Gastrocnemius medialis (tissue), 4 donors: Measurements from ENCODE around the gene C5. TPM values are rescaled to one million over a fixed set of nuclear protein-coding genes. Genes with fewer than 3 reads are reported as not detected.
"Not testable (repeated sequence)": the region's sequence is repeated elsewhere in the genome, so short reads cannot be mapped to it uniquely, and the experiment has no call there.

Experiments
- ATAC-seq, 2 donors: fragments of 150-250 bp; one replicate each; pipeline ENCODE4 v1.9.1; 2016
- DNase-seq, 2 donors: peaks; one replicate each; pipeline ENCODE4 v3.0.0-alpha.2; 2019
- H3K27ac ChIP-seq, 4 donors: fragments of 200-600 bp; sonication (generic); 1 replicate in 1 of 4; 2 replicates in 3 of 4; pipeline ENCODE4 v1.5.1; 2016 to 2018; ENCODE audit warnings: mild to moderate bottlenecking in 2 of 4, moderate library complexity in 1 of 4
- H3K27me3 ChIP-seq, 3 donors: fragments of 200-600 bp; sonication (generic) in 2 of 3; 1 replicate in 1 of 3; 2 replicates in 2 of 3; pipeline versions ENCODE4 v1.5.1 to v1.6.0; 2016 to 2019; ENCODE audit warnings: mild to moderate bottlenecking in 1 of 3, moderate library complexity in 1 of 3
- H3K36me3 ChIP-seq, 2 donors: fragments of 200-600 bp; sonication (generic) in 1 of 2; one replicate each; pipeline ENCODE4 v1.5.1; 2017 to 2018
- H3K4me1 ChIP-seq, 2 donors: fragments of 200-600 bp; sonication (generic) in 1 of 2; one replicate each; pipeline ENCODE4 v1.5.1; 2016 to 2017; ENCODE audit warnings: mild to moderate bottlenecking in 2 of 2
- H3K4me3 ChIP-seq, 4 donors: fragments of 200-600 bp; sonication (generic) in 3 of 4; 1 replicate in 1 of 4; 2 replicates in 3 of 4; pipeline ENCODE4 v1.5.1; 2016 to 2019; ENCODE audit warnings: mild to moderate bottlenecking in 2 of 4
- H3K9me3 ChIP-seq, 3 donors: fragments of 200-600 bp; sonication (generic) in 2 of 3; 1 replicate in 1 of 3; 2 replicates in 2 of 3; pipeline ENCODE4 v1.5.1; 2016 to 2019
- CTCF ChIP-seq, 5 experiments: fragments of 450-650 bp in 3 of 5; fragments of 200-600 bp in 2 of 5; sonication (generic) in 2 of 5; IDR thresholded peaks in 4 of 5; conservative IDR thresholded peaks in 1 of 5; 1 replicate in 4 of 5; 2 replicates in 1 of 5; pipeline ENCODE4 v1.5.1; 2016 to 2019; ENCODE audit warnings: antibody characterized with exemption in 5 of 5, mild to moderate bottlenecking in 3 of 5, moderate library complexity in 3 of 5
- POLR2A ChIP-seq, 2 donors: fragments of 450-650 bp; IDR thresholded peaks; one replicate each; pipeline ENCODE4 v1.6.1; 2017; ENCODE audit warnings: antibody characterized with exemption in 2 of 2, mild to moderate bottlenecking in 2 of 2, moderate library complexity in 2 of 2
- in situ Hi-C, 4 donors: fragments of 200-750 bp; cut with MboI; loops; one replicate each; pipeline versions ENCODE4 v1.15.0 to v1.8.0; 2017; ENCODE audit warnings: low sequenced_read_pairs in 4 of 4
- intact Hi-C: fragments of 100-400 bp; cut with DNase I; formaldehyde crosslinking; loops from one replicate; pipeline ENCODE4 v1.15.1; 2023; ENCODE audit warnings: low total_unique reads
- total RNA-seq, 4 donors: library from RNA; depleted of rRNA; stranded (reverse); fragments of >200 nt; gene quantifications; one replicate each; pipeline versions ENCODE4 v1.1.0 to v1.2.3, GENCODE V29; 2016

C5 gene
- total RNA-seq, 4 donors from 2014 or later: 0.22 to 3.9 (median 1.8) TPM

GRCh38 chr9:120978987-120979386, 71.1 kb downstream of the C5 start:
- DNase-seq (no peak), ATAC-seq (no peak)
- intact Hi-C loops (no loop called here), in situ Hi-C loops (no loop called here)
- Histone ChIP-seq H3K27me3 (no peaks in the 10 kb centered on the region), H3K36me3 (no peaks in the 10 kb centered on the region), H3K9me3 (no peaks in the 10 kb centered on the region), H3K4me1 (no peaks in the 10 kb centered on the region), H3K27ac (no peak overlapping the region), H3K4me3 (no peak overlapping the region)
- TF ChIP-seq POLR2A (IDR thresholded peaks at IDR 0.05) (no peak), CTCF (IDR thresholded peaks at IDR 0.05 in 4 of 5, conservative IDR thresholded peaks at IDR 0.05 in 1 of 5) (no peak)

GRCh38 chr9:120977321-120977720, 72.8 kb downstream of the C5 start:
- in situ Hi-C loops (no loop called here), intact Hi-C loops (no loop called here)
- H3K4me1 ChIP-seq: no peaks in the 10 kb centered on the region
- ATAC-seq: no peak
- H3K27ac ChIP-seq: no peak overlapping the region
- TF ChIP-seq CTCF (IDR thresholded peaks at IDR 0.05 in 4 of 5, conservative IDR thresholded peaks at IDR 0.05 in 1 of 5) (no peak), POLR2A (IDR thresholded peaks at IDR 0.05) (no peak)
- no peak for DNase-seq
- no peaks in the 10 kb centered on the region for H3K27me3 ChIP-seq
- no peak overlapping the region for H3K4me3 ChIP-seq
- H3K36me3 ChIP-seq: no peaks in the 10 kb centered on the region
- no peaks in the 10 kb centered on the region for H3K9me3 ChIP-seq

GRCh38 chr9:120974921-120975320, 75.2 kb downstream of the C5 start:
- in situ Hi-C loops: no loop called here
- DNase-seq (no peak), ATAC-seq (no peak)
- Histone ChIP-seq H3K27me3 (no peaks in the 10 kb centered on the region), H3K36me3 (no peaks in the 10 kb centered on the region), H3K27ac (no peak overlapping the region), H3K4me1 (no peaks in the 10 kb centered on the region), H3K9me3 (no peaks in the 10 kb centered on the region), H3K4me3 (no peak overlapping the region)
- intact Hi-C loops: no loop called here
- TF ChIP-seq POLR2A (IDR thresholded peaks at IDR 0.05) (no peak), CTCF (IDR thresholded peaks at IDR 0.05 in 4 of 5, conservative IDR thresholded peaks at IDR 0.05 in 1 of 5) (no peak)

GRCh38 chr9:120974181-120974580, 75.9 kb downstream of the C5 start:
- Histone ChIP-seq H3K4me3 (no peak overlapping the region), H3K27me3 (no peaks in the 10 kb centered on the region), H3K4me1 (no peaks in the 10 kb centered on the region), H3K27ac (no peak overlapping the region), H3K9me3 (no peaks in the 10 kb centered on the region), H3K36me3 (no peaks in the 10 kb centered on the region)
- intact Hi-C loops (no loop called here), in situ Hi-C loops (no loop called here)
- TF ChIP-seq CTCF (IDR thresholded peaks at IDR 0.05 in 4 of 5, conservative IDR thresholded peaks at IDR 0.05 in 1 of 5) (no peak), POLR2A (IDR thresholded peaks at IDR 0.05) (no peak)
- DNase-seq (no peak), ATAC-seq (no peak)

GRCh38 chr9:120971938-120972337, 78.1 kb downstream of the C5 start:
- Histone ChIP-seq H3K27me3 (no peaks in the 10 kb centered on the region), H3K27ac (no peak overlapping the region), H3K36me3 (no peaks in the 10 kb centered on the region), H3K4me3 (no peak overlapping the region), H3K4me1 (no peaks in the 10 kb centered on the region), H3K9me3 (no peaks in the 10 kb centered on the region)
- intact Hi-C loops: no loop called here
- in situ Hi-C loops: no loop called here
- DNase-seq (no peak), ATAC-seq (no peak)
- TF ChIP-seq POLR2A (IDR thresholded peaks at IDR 0.05) (no peak), CTCF (IDR thresholded peaks at IDR 0.05 in 4 of 5, conservative IDR thresholded peaks at IDR 0.05 in 1 of 5) (no peak)

- H3K27me3 ChIP-seq, DNase-seq, H3K36me3 ChIP-seq, H3K27ac ChIP-seq, ATAC-seq, in situ Hi-C loops, intact Hi-C loops, H3K4me1 ChIP-seq, H3K4me3 ChIP-seq, H3K9me3 ChIP-seq: not testable (repeated sequence)
Observed at GRCh38 chr9:120971471-120971870, 78.6 kb downstream of the C5 start.
